Stomach (tissue), 9 donors: ENCODE results near the gene SURF2. TPM values are rescaled to one million over a fixed set of nuclear protein-coding genes. Genes with fewer than 3 reads are reported as not detected.

ENCODE experiments used
- DNase-seq, 2 donors: peaks; one replicate each; pipeline versions ENCODE4 v3.0.0 to v3.0.0-alpha.2; 2013 to 2019
- H3K27ac ChIP-seq, 5 donors: fragments of 200-600 bp in 4 of 5; sonication (generic) in 4 of 5; one replicate each; pipeline ENCODE4 v1.5.1; 2013 to 2019; ENCODE audit warnings: mild to moderate bottlenecking in 1 of 5, moderate library complexity in 1 of 5
- H3K27me3 ChIP-seq, 3 donors: fragments of 200-600 bp; sonication (generic); one replicate each; pipeline ENCODE4 v1.5.1; 2017 to 2019; ENCODE audit warnings: mixed run types in 1 of 3
- H3K36me3 ChIP-seq, 4 donors: fragments of 200-600 bp; sonication (generic); 1 replicate in 3 of 4; 2 replicates in 1 of 4; pipeline ENCODE4 v1.5.1; 2016 to 2019
- H3K4me1 ChIP-seq, 4 donors: fragments of 200-600 bp; sonication (generic); one replicate each; pipeline ENCODE4 v1.5.1; 2016 to 2019
- H3K4me3 ChIP-seq, 4 donors: fragments of 200-600 bp; sonication (generic) in 3 of 4; one replicate each; pipeline ENCODE4 v1.5.1; 2016 to 2019; ENCODE audit warnings: mild to moderate bottlenecking in 1 of 4
- H3K9me3 ChIP-seq, 4 donors: fragments of 200-600 bp; sonication (generic); one replicate each; pipeline ENCODE4 v1.5.1; 2016 to 2019
- CTCF ChIP-seq, 7 experiments: fragments of 450-650 bp in 4 of 7; fragments of 200-600 bp in 3 of 7; sonication (generic) in 3 of 7; IDR thresholded peaks; one replicate each; pipeline ENCODE4 v1.5.1; 2016 to 2019; ENCODE audit warnings: antibody characterized with exemption in 7 of 7, control low read depth in 2 of 7, mild to moderate bottlenecking in 1 of 7
- EP300 ChIP-seq: sonication (generic); formaldehyde crosslinking; IDR thresholded peaks from one replicate; pipeline ENCODE4 v1.6.1; 2017; ENCODE audit warnings: antibody characterized with exemption
- POLR2A ChIP-seq, 4 donors: fragments of 450-650 bp; IDR thresholded peaks; one replicate each; pipeline ENCODE4 v1.6.1; 2016; ENCODE audit warnings: antibody characterized with exemption in 4 of 4, control low read depth in 2 of 4, mild to moderate bottlenecking in 1 of 4, moderate library complexity in 1 of 4
- POLR2AphosphoS5 ChIP-seq, 3 donors: sonication (generic); formaldehyde crosslinking; IDR thresholded peaks; one replicate each; pipeline ENCODE4 v1.6.1; 2016; ENCODE audit warnings: antibody characterized with exemption in 3 of 3
- whole genome bisulfite sequencing, 5 donors: extraction: QIAGEN DNeasy Blood & Tissue Kit in 3 of 5; methylation state at CpG; one replicate each; pipeline versions ENCODE4 v1.1.5 to v1.1.7; 2013 to 2018; 5-methylcytosine and 5-hydroxymethylcytosine counted together
- intact Hi-C: fragments of 100-400 bp; cut with DNase I; formaldehyde crosslinking; loops from one replicate; pipeline ENCODE4 v1.15.1; 2023; ENCODE audit warnings: low total_unique reads
- polyA plus RNA-seq, 3 donors: library from polyadenylated mRNA; stranded (reverse); fragments of 200-250 nt; gene quantifications; one replicate each; pipeline ENCODE4 v1.2.3, GENCODE V29; 2013
- total RNA-seq, 5 donors: library from RNA; depleted of rRNA; stranded (reverse); fragments of >200 nt; gene quantifications; one replicate each; pipeline versions ENCODE4 v1.1.0 to v1.2.3, GENCODE V29; 2014 to 2016
- donor health status: healthy with polysubstance abuse.
- donor health status: Bipolar disorder and iron deficiency.
- donor health status: healthy.

Gene SURF2
- total and polyA plus RNA-seq, 8 donors, result 1.8 to 75.3 (median 33.2) TPM

DNA sequence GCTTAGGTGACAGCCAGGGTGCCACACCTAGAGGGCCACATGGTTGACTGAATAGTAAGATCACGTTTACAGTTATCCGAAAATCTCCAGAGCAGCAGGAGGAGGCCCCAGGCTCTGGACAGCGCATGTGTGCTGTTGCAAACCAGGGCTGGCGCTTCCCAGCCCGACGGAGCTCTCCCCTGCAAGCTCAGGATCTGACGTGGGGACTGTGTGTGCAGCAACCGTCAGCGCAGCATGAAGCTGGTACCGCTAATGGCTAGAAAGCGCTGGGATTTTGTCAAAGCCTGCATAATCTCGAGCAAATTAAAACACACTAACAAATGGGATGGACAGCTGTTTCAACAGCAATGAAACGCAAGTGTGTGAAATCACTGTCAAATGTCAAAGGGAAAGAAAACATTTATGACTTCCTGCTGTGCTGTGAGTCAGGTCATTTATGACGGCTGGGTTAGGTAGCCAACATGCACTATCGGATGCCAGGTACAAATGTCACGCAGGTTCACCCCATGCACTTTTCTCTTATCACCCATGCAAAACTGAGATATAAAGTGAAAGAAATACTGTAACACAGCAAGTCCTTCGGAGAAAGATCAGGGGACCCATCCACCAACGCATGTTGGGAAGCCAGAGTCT lies 12.0 kb downstream of the SURF2 start:
- TF ChIP-seq POLR2A (IDR thresholded peaks at IDR 0.05) (no peak), POLR2AphosphoS5 (IDR thresholded peaks at IDR 0.05) (peak in 1 of 3 donors; percentile 65)
- Histone ChIP-seq H3K4me3 (peak overlapping the region in 1 of 4 donors; percentile 25), H3K36me3 (peaks cover 61 to 78% (median 71%) of the 10 kb centered on the region in 4 donors), H3K4me1 (peaks cover 63 to 88% (median 70%) of the 10 kb centered on the region in 4 donors), H3K9me3 (no peaks in the 10 kb centered on the region), H3K27ac (peak overlapping the region; percentile 60 to 75 (median 63)), H3K27me3 (no peaks in the 10 kb centered on the region)
- WGBS, 5 donors, result 21 to 44% (median 37%) methylated on average over 18 of the region's 18 CpGs
- intact Hi-C loops, result no loop called here
- DNase-seq, result peak in 1 of 2 donors; percentile 64

- H3K36me3 ChIP-seq, result peaks cover 52 to 70% (median 62%) of the 10 kb centered on the region in 4 donors
- no peaks in the 10 kb centered on the region for H3K9me3 ChIP-seq
- intact Hi-C loops, result no loop called here
- peaks cover 68 to 92% (median 80%) of the 10 kb centered on the region in 4 donors for H3K4me1 ChIP-seq
- no peak for DNase-seq
- WGBS, 5 donors, result 53 to 67% (median 65%) methylated on average over 5 to 6 of the region's 6 CpGs
- H3K27ac ChIP-seq, result peak overlapping the region; percentile 60 to 75 (median 63)
- TF ChIP-seq POLR2AphosphoS5 (IDR thresholded peaks at IDR 0.05) (no peak), EP300 (no peak), CTCF (IDR thresholded peaks at IDR 0.05) (no peak), POLR2A (IDR thresholded peaks at IDR 0.05) (no peak)
- no peak overlapping the region for H3K4me3 ChIP-seq
- H3K27me3 ChIP-seq, result no peaks in the 10 kb centered on the region
Observed at GRCh38 chr9:133369422-133369821, 13.1 kb downstream of the SURF2 start.

GRCh38 chr9:133369933-133370332 lies 13.6 kb downstream of the SURF2 start:
- intact Hi-C loops, result no loop called here
- Histone ChIP-seq H3K9me3 (no peaks in the 10 kb centered on the region), H3K36me3 (peaks cover 47 to 65% (median 57%) of the 10 kb centered on the region in 4 donors), H3K4me1 (peaks cover 72 to 92% (median 84%) of the 10 kb centered on the region in 4 donors), H3K4me3 (no peak overlapping the region), H3K27ac (peak overlapping the region; percentile 20 to 75 (median 63)), H3K27me3 (no peaks in the 10 kb centered on the region)
- no peak for DNase-seq
- 67 to 83% (median 72%) methylated on average over 7 of the region's 7 CpGs for WGBS, 5 donors
- TF ChIP-seq POLR2AphosphoS5 (IDR thresholded peaks at IDR 0.05) (no peak), POLR2A (IDR thresholded peaks at IDR 0.05) (no peak), EP300 (no peak), CTCF (IDR thresholded peaks at IDR 0.05) (no peak)

GRCh38 chr9:133370685-133371084 lies 14.3 kb downstream of the SURF2 start:
- intact Hi-C loops, result no loop called here
- 40 to 59% (median 56%) methylated on average over 7 to 9 of the region's 9 CpGs for WGBS, 5 donors
- Histone ChIP-seq H3K4me3 (peak overlapping the region in 1 of 4 donors; percentile 7), H3K36me3 (peaks cover 40 to 57% (median 49%) of the 10 kb centered on the region in 4 donors), H3K27me3 (no peaks in the 10 kb centered on the region), H3K9me3 (no peaks in the 10 kb centered on the region), H3K27ac (peak overlapping the region; percentile 43 to 73 (median 63)), H3K4me1 (peaks cover 72 to 90% (median 87%) of the 10 kb centered on the region in 4 donors)
- no peak for TF ChIP-seq POLR2A (IDR thresholded peaks at IDR 0.05)
- no peak for TF ChIP-seq POLR2AphosphoS5 (IDR thresholded peaks at IDR 0.05)
- no peak for TF ChIP-seq EP300
- TF ChIP-seq CTCF (IDR thresholded peaks at IDR 0.05), result no peak
- DNase-seq, result no peak

DNA sequence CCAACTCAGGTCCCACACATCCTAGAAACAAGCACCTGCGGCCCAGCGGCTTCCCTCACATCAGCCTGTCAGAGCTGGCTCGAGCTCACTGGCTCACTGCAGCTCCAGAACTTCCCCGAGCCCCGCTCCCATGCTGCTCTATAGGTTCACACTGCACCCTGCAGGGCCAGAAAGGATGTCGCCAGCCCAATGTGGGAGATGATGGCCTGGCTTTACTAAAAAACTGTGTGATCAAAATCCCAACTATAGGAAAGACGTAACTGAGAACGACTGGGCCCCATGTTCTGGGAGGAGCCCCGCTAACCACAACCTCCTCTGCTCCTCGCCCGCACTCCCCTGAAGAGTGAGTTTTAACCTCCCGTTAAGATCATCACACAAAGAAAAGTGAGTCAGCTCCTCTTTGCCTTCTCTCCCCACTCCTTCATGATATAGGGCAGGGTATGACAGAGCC lies 14.9 kb downstream of the SURF2 start:
- peak overlapping the region; percentile 43 to 73 (median 63) for H3K27ac ChIP-seq
- no peak overlapping the region for H3K4me3 ChIP-seq
- H3K27me3 ChIP-seq, result no peaks in the 10 kb centered on the region
- WGBS, 5 donors, result 31 to 50% (median 37%) methylated on average over 12 of the region's 12 CpGs
- H3K4me1 ChIP-seq, result peaks cover 72 to 93% (median 86%) of the 10 kb centered on the region in 4 donors
- TF ChIP-seq CTCF (IDR thresholded peaks at IDR 0.05) (no peak), POLR2AphosphoS5 (IDR thresholded peaks at IDR 0.05) (no peak), POLR2A (IDR thresholded peaks at IDR 0.05) (no peak), EP300 (no peak)
- no peaks in the 10 kb centered on the region for H3K9me3 ChIP-seq
- intact Hi-C loops, result no loop called here
- no peak for DNase-seq
- peaks cover 34 to 51% (median 43%) of the 10 kb centered on the region in 4 donors for H3K36me3 ChIP-seq
